Stimulated activated CD8-positive, alpha-beta memory T cell treated with anti-CD3 and anti-CD28 coated beads, Interleukin-4, amount 100 ng/mL, for 1 hour (primary cell): ENCODE results near the gene TRUB2.
"Not testable (repeated sequence)": the region's sequence is repeated elsewhere in the genome, so short reads cannot be mapped to it uniquely, and the experiment has no call there.

Source experiments
- DNase-seq, 2 donors: peaks; one replicate each; pipeline ENCODE4 v3.0.0-alpha.2; 2020; ENCODE audit warnings: low read depth in 2 of 2, low spot score in 1 of 2

TRUB2 gene

GRCh38 chr9:128304136-128304970, 17.9 kb downstream of the TRUB2 start:
- no peak for DNase-seq

- DNase-seq = no peak
Observed at GRCh38 chr9:128298535-128299482, 23.4 kb downstream of the TRUB2 start.

- no peak for DNase-seq
Observed at GRCh38 chr9:128297221-128297773, 24.9 kb downstream of the TRUB2 start.

- no peak for DNase-seq
Observed at GRCh38 chr9:128296340-128297220, 25.7 kb downstream of the TRUB2 start.

- no peak for DNase-seq
Observed at GRCh38 chr9:128294142-128294541, 28.1 kb downstream of the TRUB2 start.

GRCh38 chr9:128293091-128293490, 29.2 kb downstream of the TRUB2 start:
- DNase-seq = no peak

GRCh38 chr9:128292009-128292408, 30.2 kb downstream of the TRUB2 start:
- no peak for DNase-seq

GRCh38 chr9:128288273-128289004, 33.8 kb downstream of the TRUB2 start:
- DNase-seq = no peak

- no peak for DNase-seq
Observed at GRCh38 chr9:128286440-128286839, 35.8 kb downstream of the TRUB2 start.

- no peak for DNase-seq
Observed at GRCh38 chr9:128285033-128285784, 37.0 kb downstream of the TRUB2 start.

GRCh38 chr9:128282500-128282899, 39.7 kb downstream of the TRUB2 start:
- DNase-seq = no peak

- no peak for DNase-seq
Observed at GRCh38 chr9:128280084-128280622, 42.1 kb downstream of the TRUB2 start.

- not testable (repeated sequence) for DNase-seq
Observed at GRCh38 chr9:128279088-128280073, 42.9 kb downstream of the TRUB2 start.

GRCh38 chr9:128276574-128277270, 45.5 kb downstream of the TRUB2 start:
- DNase-seq = no peak

GRCh38 chr9:128276008-128276573, 46.2 kb downstream of the TRUB2 start, which contains the start of gene SWI5:
SWI5 (plus strand) TSS chr9:128276276.
- DNase-seq = peak; percentile 100

- DNase-seq = no peak
Observed at GRCh38 chr9:128275198-128276007, 46.8 kb downstream of the TRUB2 start, which contains the start of gene GOLGA2. GOLGA2 (minus strand) TSS chr9:128276007; CDS start chr9:128275976, 31 bp downstream.
